GM12865 (cell line): ENCODE results near the gene SUN2.

Experiments
- DNase-seq: peaks from one replicate; pipeline ENCODE4 v3.0.0; 2010; ENCODE audit warnings: low read depth
- H3K4me3 ChIP-seq: 2 replicates; pipeline ENCODE4 v1.5.1; 2011; ENCODE audit warnings: mild to moderate bottlenecking, low read depth, low read length, control low read depth
- CTCF ChIP-seq: IDR thresholded peaks from 2 replicates; pipeline ENCODE4 v1.5.1; 2011; ENCODE audit warnings: low read length, control low read depth, low read depth, inconsistent platforms; ENCODE audit not compliant: insufficient read depth; ENCODE audit errors: missing control alignments

SUN2 gene

GRCh38 chr22:38760477-38761201, 4.8 kb upstream of the SUN2 start:
- no peak for TF ChIP-seq CTCF

GRCh38 chr22:38759005-38759404, 3.2 kb upstream of the SUN2 start:
- TF ChIP-seq CTCF = no peak
- DNase-seq = no peak
- H3K4me3 ChIP-seq = no peak overlapping the region

More at GRCh38 chr22:38760477-38761201, 4.8 kb upstream of the SUN2 start:
- no peak overlapping the region for H3K4me3 ChIP-seq
- no peak for DNase-seq

- no peak overlapping the region for H3K4me3 ChIP-seq
- no peak for DNase-seq
- TF ChIP-seq CTCF = no peak
Observed at GRCh38 chr22:38758276-38758945, 2.6 kb upstream of the SUN2 start.

- DNase-seq = no peak
- H3K4me3 ChIP-seq = peak overlapping the region; percentile 77
- no peak for TF ChIP-seq CTCF
Observed at GRCh38 chr22:38757464-38757757, 1.6 kb upstream of the SUN2 start.

- peak overlapping the region; percentile 77 for H3K4me3 ChIP-seq
- TF ChIP-seq CTCF = no peak
- peak; percentile 39 for DNase-seq
Observed at GRCh38 chr22:38756711-38757463, 1.1 kb upstream of the SUN2 start.

- TF ChIP-seq CTCF = no peak
- peak overlapping the region; percentile 95 for H3K4me3 ChIP-seq
- peak; percentile 75 for DNase-seq
Observed at GRCh38 chr22:38755155-38755910, 465 bp downstream of the SUN2 start.
